GM23338 (cell line): Measurements from ENCODE around the gene PCLO.

ENCODE experiments used
- CTCF ChIP-seq, 2 experiments: fragments of 200-600 bp in 1 of 2; sonication (generic) in 1 of 2; conservative IDR thresholded peaks; 2 replicates each; pipeline versions ENCODE4 v1.5.1 to v1.6.1; 2016 to 2017; ENCODE audit warnings: antibody characterized with exemption in 2 of 2, low read depth in 2 of 2, mild to moderate bottlenecking in 2 of 2, moderate library complexity in 1 of 2
- EZH2 ChIP-seq: fragments of 200-600 bp; sonication (generic); IDR thresholded peaks from one replicate; pipeline ENCODE4 v1.8.0; 2017; ENCODE audit warnings: antibody characterized with exemption, mild to moderate bottlenecking, low read depth; ENCODE audit not compliant: unreplicated experiment
- EZH2phosphoT487 ChIP-seq: fragments of 200-600 bp; sonication (generic); IDR thresholded peaks from one replicate; pipeline ENCODE4 v1.8.1; 2018; ENCODE audit warnings: antibody characterized with exemption; ENCODE audit not compliant: unreplicated experiment
- POLR2AphosphoS5 ChIP-seq: IDR thresholded peaks from 2 replicates; pipeline ENCODE4 v1.6.1; 2016; ENCODE audit warnings: antibody characterized with exemption, low read depth
- REST ChIP-seq: IDR thresholded peaks from one replicate; pipeline ENCODE4 v1.6.1; 2018; ENCODE audit warnings: antibody characterized with exemption; ENCODE audit not compliant: unreplicated experiment

- TF ChIP-seq CTCF (conservative IDR thresholded peaks at IDR 0.05; ENCODE audit: low read depth in 2 of 2) (no peak), REST (no peak), POLR2AphosphoS5 (no peak), EZH2 (no peak), EZH2phosphoT487 (no peak)
Observed at GRCh38 chr7:82980130-82980788, 182.4 kb downstream of the PCLO start.
